ENCODE measurements around the gene PTPRD.

DNA sequence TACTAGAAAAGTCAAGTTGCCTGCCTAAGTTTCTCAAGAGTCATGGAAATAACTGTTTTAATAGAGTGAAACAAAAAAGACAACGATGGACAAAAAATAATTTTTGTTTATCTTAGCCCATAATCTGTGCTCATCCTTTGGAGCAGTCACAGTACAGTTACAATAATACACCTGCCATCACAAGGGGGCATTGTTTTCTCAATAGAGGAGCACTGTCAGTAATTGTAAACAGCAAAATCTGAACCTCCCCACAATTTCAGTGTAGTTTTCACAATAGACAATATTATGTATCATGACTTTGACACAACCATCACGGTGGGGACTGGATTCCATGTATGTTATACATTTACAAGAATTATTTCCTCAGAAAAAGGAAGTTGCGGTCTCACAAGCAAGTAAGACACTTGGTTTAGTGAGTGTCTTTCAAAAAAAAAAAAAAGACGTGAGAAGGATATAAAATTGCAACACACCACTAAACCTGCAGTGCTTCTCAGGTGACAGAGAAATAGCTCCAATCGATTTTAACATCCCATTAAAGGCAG, 586.3 kb downstream of the PTPRD start:
- TF ChIP-seq ATF7 (IDR thresholded peaks at IDR 0.05) = no peak
- TF ChIP-seq POLR2A (conservative IDR thresholded peaks at IDR 0.05) = no peak
- TF ChIP-seq JUND (IDR thresholded peaks at IDR 0.05; ENCODE audit: borderline replicate concordance, low read depth, low read length) = no peak
- no peak for TF ChIP-seq JUND (tag; IDR thresholded peaks at IDR 0.05; ENCODE audit: borderline replicate concordance, low read depth, low read length)
- no peak for TF ChIP-seq CTCF (IDR thresholded peaks at IDR 0.05 in 2 of 3, conservative IDR thresholded peaks at IDR 0.05 in 1 of 3; ENCODE audit: insufficient read depth in 2 of 3, low read depth in 1 of 3, low read length in 3 of 3)
- no peak for TF ChIP-seq SMARCE1 (IDR thresholded peaks at IDR 0.05)
